ENCODE results near the gene AKAP13. TPM values are rescaled to one million over a fixed set of nuclear protein-coding genes. Genes with fewer than 3 reads are reported as not detected.
A peak's percentile ranks its signal among the peaks of the same experiment; 100 is the strongest.
"Not testable (repeated sequence)": the region's sequence is repeated elsewhere in the genome, so short reads cannot be mapped to it uniquely, and the experiment has no call there.

AKAP13 gene
- polyA plus RNA-seq, 1 of the 3 experiments (the other 2 are of a cell fraction) = 8.4 TPM

DNA sequence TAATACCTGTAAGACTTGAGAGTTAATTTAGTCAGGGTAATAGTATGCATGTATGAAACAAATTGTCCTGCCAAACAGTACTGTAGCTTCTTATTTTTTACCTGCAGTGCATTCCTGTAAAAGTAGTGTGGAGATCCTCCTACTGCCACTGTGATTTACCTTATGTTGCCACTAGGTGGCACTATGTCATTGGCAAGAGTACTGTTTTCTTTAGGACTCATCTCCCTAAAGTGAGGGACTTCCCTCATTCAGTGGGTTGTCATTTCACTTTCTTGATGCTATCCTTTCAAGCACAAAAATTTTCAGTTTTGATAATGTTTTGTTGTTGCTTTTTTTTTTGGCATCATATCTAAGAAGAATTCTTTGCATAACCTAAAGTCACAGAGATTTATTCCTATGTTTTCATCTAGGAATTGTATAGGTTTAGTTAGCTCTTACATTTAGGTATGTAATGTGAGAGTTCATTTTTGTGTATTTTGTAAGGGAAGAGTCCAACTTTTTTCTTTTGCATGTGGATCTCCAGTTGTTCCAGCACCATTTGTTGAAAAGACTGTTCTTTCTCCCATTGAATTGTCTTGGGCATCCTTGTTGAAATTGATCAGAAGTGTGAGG lies 105.7 kb downstream of the AKAP13 start:
- Histone ChIP-seq H3F3A (replicated peaks; ENCODE audit: insufficient read depth) (no peaks in the 10 kb centered on the region), H4K20me1 (ENCODE audit: insufficient read depth) (peaks cover 11% of the 10 kb centered on the region), H3K27ac (ENCODE audit: low read depth in 2 of 2, low read length in 1 of 2) (no peak overlapping the region; a peak in 1 of 4 replicates), H3K36me3 (replicated peaks in 1 of 2; ENCODE audit: control insufficient read depth in 1 of 2, insufficient read depth in 2 of 2, low read length in 1 of 2) (peaks cover 0 to 6% of the 10 kb centered on the region in 2 experiments), H3K4me3 (ENCODE audit: low read depth in 2 of 2, low read length in 1 of 2) (no peak overlapping the region; a peak in 1 of 4 replicates), H3K9ac (no peak overlapping the region), H3K4me1 (ENCODE audit: control insufficient read depth in 1 of 2, insufficient read depth in 2 of 2, low read depth in 1 of 2, low read length in 1 of 2) (peaks cover 8 to 16% of the 10 kb centered on the region in 2 experiments; a peak in 2 of 4 replicates), H3K79me2 (ENCODE audit: insufficient read depth) (peaks cover 39% of the 10 kb centered on the region), H3K27me3 (ENCODE audit: insufficient read depth) (no peaks in the 10 kb centered on the region), H3K9me3 (no peaks in the 10 kb centered on the region), H3K9me2 (no peaks in the 10 kb centered on the region), H2AFZ (ENCODE audit: low read depth) (no peak overlapping the region), H3K4me2 (no peak overlapping the region)
- CTCF ChIA-PET = interaction anchor here (0.7 to 6.8 kb wide), 25 partner anchors 8 to 345 kb away, joined by 3 to 97 read pairs (median 4); no protein-coding TSS in a partner anchor
- peak; percentile 81 for TF ChIP-seq RAD21 (IDR thresholded peaks at IDR 0.05; ENCODE audit: low read length)
- TF ChIP-seq NFIC (IDR thresholded peaks at IDR 0.05; ENCODE audit: borderline replicate concordance) = no peak
- peak; percentile 56 for TF ChIP-seq SMC3 (IDR thresholded peaks at IDR 0.05; ENCODE audit: low read depth, low read length)
- TF ChIP-seq, protein P1, sequence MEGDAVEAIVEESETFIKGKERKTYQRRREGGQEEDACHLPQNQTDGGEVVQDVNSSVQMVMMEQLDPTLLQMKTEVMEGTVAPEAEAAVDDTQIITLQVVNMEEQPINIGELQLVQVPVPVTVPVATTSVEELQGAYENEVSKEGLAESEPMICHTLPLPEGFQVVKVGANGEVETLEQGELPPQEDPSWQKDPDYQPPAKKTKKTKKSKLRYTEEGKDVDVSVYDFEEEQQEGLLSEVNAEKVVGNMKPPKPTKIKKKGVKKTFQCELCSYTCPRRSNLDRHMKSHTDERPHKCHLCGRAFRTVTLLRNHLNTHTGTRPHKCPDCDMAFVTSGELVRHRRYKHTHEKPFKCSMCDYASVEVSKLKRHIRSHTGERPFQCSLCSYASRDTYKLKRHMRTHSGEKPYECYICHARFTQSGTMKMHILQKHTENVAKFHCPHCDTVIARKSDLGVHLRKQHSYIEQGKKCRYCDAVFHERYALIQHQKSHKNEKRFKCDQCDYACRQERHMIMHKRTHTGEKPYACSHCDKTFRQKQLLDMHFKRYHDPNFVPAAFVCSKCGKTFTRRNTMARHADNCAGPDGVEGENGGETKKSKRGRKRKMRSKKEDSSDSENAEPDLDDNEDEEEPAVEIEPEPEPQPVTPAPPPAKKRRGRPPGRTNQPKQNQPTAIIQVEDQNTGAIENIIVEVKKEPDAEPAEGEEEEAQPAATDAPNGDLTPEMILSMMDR (IDR thresholded peaks at IDR 0.05) = peak; percentile 86
- POLR2A ChIA-PET = no interaction called here
- peak; percentile 61 for DNase-seq

GRCh38 chr15:85487796-85488195 lies 107.4 kb downstream of the AKAP13 start:
- H3K4me1 ChIP-seq (ENCODE audit: control insufficient read depth in 1 of 2, insufficient read depth in 2 of 2, low read depth in 1 of 2, low read length in 1 of 2); H3F3A ChIP-seq (replicated peaks; ENCODE audit: insufficient read depth); H3K36me3 ChIP-seq (replicated peaks in 1 of 2; ENCODE audit: control insufficient read depth in 1 of 2, insufficient read depth in 2 of 2, low read length in 1 of 2); H3K9me3 ChIP-seq; H3K4me3 ChIP-seq (ENCODE audit: low read depth in 2 of 2, low read length in 1 of 2); POLR2A ChIA-PET; H2AFZ ChIP-seq (ENCODE audit: low read depth); H3K27me3 ChIP-seq (ENCODE audit: insufficient read depth); DNase-seq; H3K9ac ChIP-seq; H3K27ac ChIP-seq (ENCODE audit: low read depth in 2 of 2, low read length in 1 of 2); H3K9me2 ChIP-seq; H3K4me2 ChIP-seq: not testable (repeated sequence)
- CTCF ChIA-PET = interaction anchor here (0.6 to 6.8 kb wide), 7 partner anchors 10 to 343 kb away, joined by 3 to 97 read pairs (median 3); no protein-coding TSS in a partner anchor
- Histone ChIP-seq H3K79me2 (ENCODE audit: insufficient read depth) (peaks cover 39% of the 10 kb centered on the region; the same call in 1 of the 2 replicates), H4K20me1 (ENCODE audit: insufficient read depth) (peaks cover 11% of the 10 kb centered on the region)
- 92% methylated on average over 6 of the region's 7 CpGs for WGBS (ENCODE audit: low lambda C conversion rate)

- WGBS (ENCODE audit: low lambda C conversion rate) = 62% methylated on average over 1 of the region's 1 CpG
These were observed 108.6 kb downstream of the AKAP13 start for GRCh38 chr15:85488997-85489396.

More at GRCh38 chr15:85488997-85489396, 108.6 kb downstream of the AKAP13 start:
- H3K27me3 ChIP-seq (ENCODE audit: insufficient read depth) = no peaks in the 10 kb centered on the region
- peaks cover under 1 to 6% of the 10 kb centered on the region in 2 experiments; a peak in 2 of 4 replicates for H3K4me1 ChIP-seq (ENCODE audit: control insufficient read depth in 1 of 2, insufficient read depth in 2 of 2, low read depth in 1 of 2, low read length in 1 of 2)
- no peaks in the 10 kb centered on the region for H3K9me2 ChIP-seq
- H3K9ac ChIP-seq = no peak overlapping the region
- no peak overlapping the region for H2AFZ ChIP-seq (ENCODE audit: low read depth)
- peak overlapping the region in 1 of 2 experiments; percentile 37; a peak in 2 of 4 replicates for H3K27ac ChIP-seq (ENCODE audit: low read depth in 2 of 2, low read length in 1 of 2)
- no peak for DNase-seq
- no peak overlapping the region for H3K4me3 ChIP-seq (ENCODE audit: low read depth in 2 of 2, low read length in 1 of 2)
- H3K9me3 ChIP-seq = no peaks in the 10 kb centered on the region
- H3K36me3 ChIP-seq (replicated peaks in 1 of 2; ENCODE audit: control insufficient read depth in 1 of 2, insufficient read depth in 2 of 2, low read length in 1 of 2) = peaks cover 0 to 6% of the 10 kb centered on the region in 2 experiments
- TF ChIP-seq SIN3A (IDR thresholded peaks at IDR 0.05; ENCODE audit: borderline replicate concordance, low read depth, low read length) (no peak), MXI1 (IDR thresholded peaks at IDR 0.05; ENCODE audit: low read depth, low read length) (no peak), SMC3 (IDR thresholded peaks at IDR 0.05; ENCODE audit: low read depth, low read length) (no peak)
- TF ChIP-seq, protein P1 (IDR thresholded peaks at IDR 0.05) = no peak
- ChIA-PET CTCF (interaction anchor here (1.2 to 6.8 kb wide), 4 partner anchors 9 to 241 kb away, joined by 3 to 97 read pairs (median 11); no protein-coding TSS in a partner anchor), POLR2A (no interaction called here)
- H3F3A ChIP-seq (replicated peaks; ENCODE audit: insufficient read depth) = no peaks in the 10 kb centered on the region
- H3K79me2 ChIP-seq (ENCODE audit: insufficient read depth) = peaks cover 41% of the 10 kb centered on the region; the same call in 1 of the 2 replicates
- no peak overlapping the region for H3K4me2 ChIP-seq
- H4K20me1 ChIP-seq (ENCODE audit: insufficient read depth) = peaks cover 9% of the 10 kb centered on the region

Data from SK-N-SH (cell line).